Thyroid gland (tissue), 4 donors: ENCODE data around the gene PAPLN.

ENCODE experiments used
- POLR2A ChIP-seq, 2 donors: fragments of 450-650 bp; IDR thresholded peaks; one replicate each; pipeline ENCODE4 v1.6.1; 2017; ENCODE audit warnings: antibody characterized with exemption in 2 of 2, mild to moderate bottlenecking in 2 of 2, moderate library complexity in 1 of 2
- TF ChIP-seq, protein P1 (sequence below), 6 experiments: fragments of 200-600 bp in 3 of 6; fragments of 450-650 bp in 3 of 6; sonication (generic) in 3 of 6; IDR thresholded peaks; one replicate each; pipeline ENCODE4 v1.5.1; 2016 to 2019; ENCODE audit warnings: antibody characterized with exemption in 6 of 6, mild to moderate bottlenecking in 2 of 6, inconsistent platforms in 1 of 6, moderate library complexity in 1 of 6

GRCh38 chr14:73208846-73209245, 28.5 kb upstream of the PAPLN start:
- TF ChIP-seq, protein P1, sequence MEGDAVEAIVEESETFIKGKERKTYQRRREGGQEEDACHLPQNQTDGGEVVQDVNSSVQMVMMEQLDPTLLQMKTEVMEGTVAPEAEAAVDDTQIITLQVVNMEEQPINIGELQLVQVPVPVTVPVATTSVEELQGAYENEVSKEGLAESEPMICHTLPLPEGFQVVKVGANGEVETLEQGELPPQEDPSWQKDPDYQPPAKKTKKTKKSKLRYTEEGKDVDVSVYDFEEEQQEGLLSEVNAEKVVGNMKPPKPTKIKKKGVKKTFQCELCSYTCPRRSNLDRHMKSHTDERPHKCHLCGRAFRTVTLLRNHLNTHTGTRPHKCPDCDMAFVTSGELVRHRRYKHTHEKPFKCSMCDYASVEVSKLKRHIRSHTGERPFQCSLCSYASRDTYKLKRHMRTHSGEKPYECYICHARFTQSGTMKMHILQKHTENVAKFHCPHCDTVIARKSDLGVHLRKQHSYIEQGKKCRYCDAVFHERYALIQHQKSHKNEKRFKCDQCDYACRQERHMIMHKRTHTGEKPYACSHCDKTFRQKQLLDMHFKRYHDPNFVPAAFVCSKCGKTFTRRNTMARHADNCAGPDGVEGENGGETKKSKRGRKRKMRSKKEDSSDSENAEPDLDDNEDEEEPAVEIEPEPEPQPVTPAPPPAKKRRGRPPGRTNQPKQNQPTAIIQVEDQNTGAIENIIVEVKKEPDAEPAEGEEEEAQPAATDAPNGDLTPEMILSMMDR (IDR thresholded peaks at IDR 0.05) = no peak
- TF ChIP-seq POLR2A (IDR thresholded peaks at IDR 0.05) = no peak
